ENCODE results near the gene ADI1.

Gene ADI1

DNA sequence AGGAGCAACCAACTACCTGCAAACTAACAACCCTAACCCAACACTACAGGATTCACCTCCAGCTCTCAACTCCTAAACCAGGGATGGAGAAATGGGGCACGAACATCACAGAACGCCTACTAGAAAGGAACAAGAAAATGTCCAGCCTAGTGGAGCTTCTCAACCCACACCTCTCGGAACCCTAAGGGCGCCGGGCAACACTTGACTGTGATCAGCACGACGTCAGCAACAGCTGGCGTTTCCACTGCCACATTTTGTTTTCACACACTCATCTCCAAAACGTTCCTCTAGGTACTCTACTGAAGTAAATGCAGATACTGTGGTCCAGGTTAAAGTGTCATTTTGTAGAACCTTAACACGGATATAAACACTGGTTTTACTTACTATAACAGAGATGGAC lies 34.6 kb upstream of the ADI1 start:
- no peak overlapping the region for H3K4me3 ChIP-seq (ENCODE audit: insufficient read depth, low read length, poor library complexity, severe bottlenecking)
- H3K27ac ChIP-seq (ENCODE audit: low read depth, low read length) = no peak overlapping the region
- H3K9me2 ChIP-seq (replicated peaks; ENCODE audit: insufficient read depth, low read length) = no peaks in the 10 kb centered on the region
- no peaks in the 10 kb centered on the region for H3K27me3 ChIP-seq (ENCODE audit: low read length)
- peaks cover 6% of the 10 kb centered on the region for H3F3A ChIP-seq (ENCODE audit: insufficient read depth)
- peaks cover 29% of the 10 kb centered on the region for H3K79me2 ChIP-seq (ENCODE audit: insufficient read depth, low read length)
- no peak overlapping the region for H3K9ac ChIP-seq (ENCODE audit: low read length)
- H3K9me3 ChIP-seq (ENCODE audit: insufficient read depth, low read length) = no peaks in the 10 kb centered on the region
- H3K36me3 ChIP-seq (ENCODE audit: low read length) = peaks cover 29% of the 10 kb centered on the region
- no peak overlapping the region for H3K4me2 ChIP-seq (ENCODE audit: low read depth, low read length, poor library complexity, severe bottlenecking)
- H4K20me1 ChIP-seq (ENCODE audit: low read depth, low read length) = no peaks in the 10 kb centered on the region
- H2AFZ ChIP-seq (ENCODE audit: low read depth, low read length, severe bottlenecking) = no peak overlapping the region
- TF ChIP-seq, protein P1, sequence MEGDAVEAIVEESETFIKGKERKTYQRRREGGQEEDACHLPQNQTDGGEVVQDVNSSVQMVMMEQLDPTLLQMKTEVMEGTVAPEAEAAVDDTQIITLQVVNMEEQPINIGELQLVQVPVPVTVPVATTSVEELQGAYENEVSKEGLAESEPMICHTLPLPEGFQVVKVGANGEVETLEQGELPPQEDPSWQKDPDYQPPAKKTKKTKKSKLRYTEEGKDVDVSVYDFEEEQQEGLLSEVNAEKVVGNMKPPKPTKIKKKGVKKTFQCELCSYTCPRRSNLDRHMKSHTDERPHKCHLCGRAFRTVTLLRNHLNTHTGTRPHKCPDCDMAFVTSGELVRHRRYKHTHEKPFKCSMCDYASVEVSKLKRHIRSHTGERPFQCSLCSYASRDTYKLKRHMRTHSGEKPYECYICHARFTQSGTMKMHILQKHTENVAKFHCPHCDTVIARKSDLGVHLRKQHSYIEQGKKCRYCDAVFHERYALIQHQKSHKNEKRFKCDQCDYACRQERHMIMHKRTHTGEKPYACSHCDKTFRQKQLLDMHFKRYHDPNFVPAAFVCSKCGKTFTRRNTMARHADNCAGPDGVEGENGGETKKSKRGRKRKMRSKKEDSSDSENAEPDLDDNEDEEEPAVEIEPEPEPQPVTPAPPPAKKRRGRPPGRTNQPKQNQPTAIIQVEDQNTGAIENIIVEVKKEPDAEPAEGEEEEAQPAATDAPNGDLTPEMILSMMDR (IDR thresholded peaks at IDR 0.05; ENCODE audit: insufficient read depth, low read length, poor library complexity, severe bottlenecking) = no peak
- TF ChIP-seq EZH2phosphoT487 (conservative IDR thresholded peaks at IDR 0.05; ENCODE audit: low read length) = no peak

DNA sequence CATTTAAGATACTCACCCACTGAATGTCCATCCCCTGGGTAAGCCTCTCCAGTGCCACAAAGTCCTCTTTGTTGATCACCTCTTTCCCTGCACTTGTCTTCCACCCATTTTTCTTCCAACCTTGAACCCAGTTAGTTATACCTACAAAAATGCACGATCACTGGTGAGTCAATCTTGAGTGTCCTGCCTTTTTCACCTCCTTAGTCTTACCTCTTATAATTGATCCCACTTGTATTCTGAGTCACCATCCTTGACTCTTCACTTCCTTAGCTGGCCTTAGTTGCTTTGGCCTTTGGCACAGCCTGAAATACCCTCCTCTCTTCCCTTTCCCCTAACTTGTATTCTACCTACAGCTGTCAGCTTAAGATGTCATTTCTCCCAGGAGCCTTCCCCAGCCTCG lies 28.6 kb upstream of the ADI1 start:
- no peak for TF ChIP-seq EZH2phosphoT487 (conservative IDR thresholded peaks at IDR 0.05; ENCODE audit: low read length)
- TF ChIP-seq, protein P1 (IDR thresholded peaks at IDR 0.05; ENCODE audit: insufficient read depth, low read length, poor library complexity, severe bottlenecking) = no peak
- Histone ChIP-seq H3K27me3 (ENCODE audit: low read length) (no peaks in the 10 kb centered on the region), H2AFZ (ENCODE audit: low read depth, low read length, severe bottlenecking) (no peak overlapping the region), H3K9me2 (replicated peaks; ENCODE audit: insufficient read depth, low read length) (no peaks in the 10 kb centered on the region), H3K4me3 (ENCODE audit: insufficient read depth, low read length, poor library complexity, severe bottlenecking) (no peak overlapping the region), H4K20me1 (ENCODE audit: low read depth, low read length) (no peaks in the 10 kb centered on the region; the same call in 1 of the 2 replicates), H3K79me2 (ENCODE audit: insufficient read depth, low read length) (peaks cover 8% of the 10 kb centered on the region; the same call in 1 of the 2 replicates), H3K36me3 (ENCODE audit: low read length) (peaks cover 42% of the 10 kb centered on the region), H3K4me2 (ENCODE audit: low read depth, low read length, poor library complexity, severe bottlenecking) (no peak overlapping the region), H3K27ac (ENCODE audit: low read depth, low read length) (no peak overlapping the region), H3K9me3 (ENCODE audit: insufficient read depth, low read length) (no peaks in the 10 kb centered on the region), H3K9ac (ENCODE audit: low read length) (no peak overlapping the region), H3F3A (ENCODE audit: insufficient read depth) (no peaks in the 10 kb centered on the region)

GRCh38 chr2:3545788-3546478 lies 26.6 kb upstream of the ADI1 start:
- Histone ChIP-seq H3K27me3 (ENCODE audit: low read length) (no peaks in the 10 kb centered on the region), H3K9me3 (ENCODE audit: insufficient read depth, low read length) (no peaks in the 10 kb centered on the region), H3F3A (ENCODE audit: insufficient read depth) (no peaks in the 10 kb centered on the region), H3K9me2 (replicated peaks; ENCODE audit: insufficient read depth, low read length) (no peaks in the 10 kb centered on the region), H2AFZ (ENCODE audit: low read depth, low read length, severe bottlenecking) (no peak overlapping the region), H3K9ac (ENCODE audit: low read length) (no peak overlapping the region), H3K4me3 (ENCODE audit: insufficient read depth, low read length, poor library complexity, severe bottlenecking) (no peak overlapping the region), H4K20me1 (ENCODE audit: low read depth, low read length) (no peaks in the 10 kb centered on the region; the same call in 1 of the 2 replicates), H3K4me2 (ENCODE audit: low read depth, low read length, poor library complexity, severe bottlenecking) (no peak overlapping the region), H3K27ac (ENCODE audit: low read depth, low read length) (no peak overlapping the region), H3K79me2 (ENCODE audit: insufficient read depth, low read length) (peaks cover 8% of the 10 kb centered on the region; the same call in 1 of the 2 replicates), H3K36me3 (ENCODE audit: low read length) (peaks cover 34% of the 10 kb centered on the region)
- no peak for TF ChIP-seq EZH2phosphoT487 (conservative IDR thresholded peaks at IDR 0.05; ENCODE audit: low read length)
- TF ChIP-seq, protein P1 (IDR thresholded peaks at IDR 0.05; ENCODE audit: insufficient read depth, low read length, poor library complexity, severe bottlenecking) = no peak
